ENCODE data around the gene GPR84. TPM values are rescaled to one million over a fixed set of nuclear protein-coding genes. Genes with fewer than 3 reads are reported as not detected.

Gene GPR84
- total RNA-seq, 5 donors from 2014 or later (not counting 1 experiment from before 2014, with no cell fraction given) = not detected

GRCh38 chr12:54351341-54351740 is 12.9 kb downstream of the GPR84 start:
- H3K27me3 ChIP-seq (replicated peaks in 1 of 2; ENCODE audit: control insufficient read depth in 2 of 2, extremely low read depth in 1 of 2, insufficient read depth in 2 of 2, low read length in 1 of 2) = no peaks in the 10 kb centered on the region
- Mint-ChIP-seq H3K27me3 (no peaks in the 10 kb centered on the region), H3K4me3 (peak overlapping the region in 1 of 3 donors; percentile 84), H3K27ac (peak overlapping the region in 1 of 2 donors; percentile 80), H3K4me1 (peaks cover 16 to 18% (median 17%) of the 10 kb centered on the region in 3 donors), H3K9me3 (no peaks in the 10 kb centered on the region), H3K36me3 (peaks cover 41% of the 10 kb centered on the region)
- peak overlapping the region; percentile 17 for H3K27ac ChIP-seq (ENCODE audit: low read length)
- H3K9me3 ChIP-seq = no peaks in the 10 kb centered on the region
- H3K36me3 ChIP-seq (ENCODE audit: control insufficient read depth in 2 of 2, extremely low read depth in 1 of 2, insufficient read depth in 1 of 2, low read length in 1 of 2) = peaks cover 0 to 49% of the 10 kb centered on the region in 2 donors
- ChIA-PET CTCF (interaction anchor here in 1 of 2 donors (0.6 to 1.5 kb wide), 2 partner anchors 14 to 26 kb away, joined by 3 to 7 read pairs; partner anchors contain the start of gene COPZ1), POLR2A (no interaction called here)
- peaks cover 0 to 9% of the 10 kb centered on the region in 2 experiments for H3K4me1 ChIP-seq (ENCODE audit: control insufficient read depth in 1 of 2, extremely low read depth in 1 of 2, insufficient read depth in 2 of 2, low read length in 2 of 2)
- H3K4me3 ChIP-seq (ENCODE audit: control insufficient read depth in 1 of 2, extremely low read depth in 1 of 2, low read length in 1 of 2) = no peak overlapping the region
- WGBS (ENCODE audit: insufficient coverage) = 93% methylated on average over 3 of the region's 4 CpGs
- DNase-seq (no peak), ATAC-seq (replicated peaks in 1 of 4) (no peak)

GRCh38 chr12:54350743-54351142 is 13.5 kb downstream of the GPR84 start:
- peaks cover 16 to 18% (median 17%) of the 10 kb centered on the region in 3 donors for H3K4me1 Mint-ChIP-seq
- ATAC-seq (replicated peaks in 1 of 4) (no peak), DNase-seq (no peak)
- H3K9me3 ChIP-seq = no peaks in the 10 kb centered on the region
- H3K27me3 ChIP-seq (replicated peaks in 1 of 2; ENCODE audit: control insufficient read depth in 2 of 2, extremely low read depth in 1 of 2, insufficient read depth in 2 of 2, low read length in 1 of 2) = no peaks in the 10 kb centered on the region
- H3K27me3 Mint-ChIP-seq = no peaks in the 10 kb centered on the region
- H3K4me3 ChIP-seq (ENCODE audit: control insufficient read depth in 1 of 2, extremely low read depth in 1 of 2, low read length in 1 of 2) = no peak overlapping the region
- H3K36me3 Mint-ChIP-seq = peaks cover 41% of the 10 kb centered on the region
- POLR2A ChIA-PET = no interaction called here
- peaks cover 0 to 9% of the 10 kb centered on the region in 2 experiments for H3K4me1 ChIP-seq (ENCODE audit: control insufficient read depth in 1 of 2, extremely low read depth in 1 of 2, insufficient read depth in 2 of 2, low read length in 2 of 2)
- no peak overlapping the region for H3K4me3 Mint-ChIP-seq
- CTCF ChIA-PET = interaction anchor here in 1 of 2 donors (0.9 to 1.5 kb wide), 3 partner anchors 10 to 26 kb away, joined by 3 to 7 read pairs (median 4); partner anchors contain the start of gene COPZ1
- H3K36me3 ChIP-seq (ENCODE audit: control insufficient read depth in 2 of 2, extremely low read depth in 1 of 2, insufficient read depth in 1 of 2, low read length in 1 of 2) = peaks cover 0 to 52% of the 10 kb centered on the region in 2 donors
- H3K27ac Mint-ChIP-seq = no peak overlapping the region
- no peaks in the 10 kb centered on the region for H3K9me3 Mint-ChIP-seq
- no peak overlapping the region for H3K27ac ChIP-seq (ENCODE audit: low read length)
- no CpG with 5 or more reads among the region's 3 CpGs for WGBS (ENCODE audit: insufficient coverage)

GRCh38 chr12:54349679-54350078 is 14.6 kb downstream of the GPR84 start:
- Histone ChIP-seq H3K9me3 (no peaks in the 10 kb centered on the region), H3K4me3 (ENCODE audit: control insufficient read depth in 1 of 2, extremely low read depth in 1 of 2, low read length in 1 of 2) (no peak overlapping the region), H3K36me3 (ENCODE audit: control insufficient read depth in 2 of 2, extremely low read depth in 1 of 2, insufficient read depth in 1 of 2, low read length in 1 of 2) (peaks cover 4 to 61% of the 10 kb centered on the region in 2 donors), H3K27ac (ENCODE audit: low read length) (no peak overlapping the region), H3K27me3 (replicated peaks in 1 of 2; ENCODE audit: control insufficient read depth in 2 of 2, extremely low read depth in 1 of 2, insufficient read depth in 2 of 2, low read length in 1 of 2) (no peaks in the 10 kb centered on the region), H3K4me1 (ENCODE audit: control insufficient read depth in 1 of 2, extremely low read depth in 1 of 2, insufficient read depth in 2 of 2, low read length in 2 of 2) (peaks cover 0 to 9% of the 10 kb centered on the region in 2 experiments)
- ATAC-seq (replicated peaks in 1 of 4) = no peak
- Mint-ChIP-seq H3K9me3 (no peaks in the 10 kb centered on the region), H3K27ac (no peak overlapping the region), H3K36me3 (peaks cover 48% of the 10 kb centered on the region), H3K27me3 (no peaks in the 10 kb centered on the region), H3K4me1 (peaks cover 16 to 18% (median 17%) of the 10 kb centered on the region in 3 donors), H3K4me3 (no peak overlapping the region)
- ChIA-PET POLR2A (no interaction called here), CTCF (interaction anchor here in 1 of 2 donors (0.7 to 1.1 kb wide), 2 partner anchors 17 to 43 kb away, joined by 4 to 5 read pairs; no protein-coding TSS in a partner anchor)
- no peak for DNase-seq

- H3K4me1 Mint-ChIP-seq = peaks cover 16 to 18% (median 17%) of the 10 kb centered on the region in 3 donors
- ATAC-seq (replicated peaks in 1 of 4) = no peak
- Histone ChIP-seq H3K4me3 (ENCODE audit: control insufficient read depth in 1 of 2, extremely low read depth in 1 of 2, low read length in 1 of 2) (no peak overlapping the region), H3K9me3 (no peaks in the 10 kb centered on the region), H3K27ac (ENCODE audit: low read length) (no peak overlapping the region), H3K27me3 (replicated peaks in 1 of 2; ENCODE audit: control insufficient read depth in 2 of 2, extremely low read depth in 1 of 2, insufficient read depth in 2 of 2, low read length in 1 of 2) (no peaks in the 10 kb centered on the region), H3K4me1 (ENCODE audit: control insufficient read depth in 1 of 2, extremely low read depth in 1 of 2, insufficient read depth in 2 of 2, low read length in 2 of 2) (peaks cover 0 to 9% of the 10 kb centered on the region in 2 experiments), H3K36me3 (ENCODE audit: control insufficient read depth in 2 of 2, extremely low read depth in 1 of 2, insufficient read depth in 1 of 2, low read length in 1 of 2) (peaks cover 5 to 63% of the 10 kb centered on the region in 2 donors)
- no peak overlapping the region for H3K27ac Mint-ChIP-seq
- DNase-seq = no peak
- no peaks in the 10 kb centered on the region for H3K9me3 Mint-ChIP-seq
- ChIA-PET CTCF (interaction anchor here in 1 of 2 donors (0.7 to 1.1 kb wide), 2 partner anchors 16 to 42 kb away, joined by 4 to 5 read pairs; no protein-coding TSS in a partner anchor), POLR2A (no interaction called here)
- H3K4me3 Mint-ChIP-seq = no peak overlapping the region
- 100% methylated on average over 2 of the region's 4 CpGs for WGBS (ENCODE audit: insufficient coverage)
- H3K27me3 Mint-ChIP-seq = no peaks in the 10 kb centered on the region
- H3K36me3 Mint-ChIP-seq = peaks cover 48% of the 10 kb centered on the region
Measured at GRCh38 chr12:54349036-54349435, 15.2 kb downstream of the GPR84 start.

- Mint-ChIP-seq H3K27ac (peak overlapping the region in 1 of 2 donors; percentile 11), H3K4me3 (no peak overlapping the region), H3K9me3 (no peaks in the 10 kb centered on the region), H3K36me3 (peaks cover 37% of the 10 kb centered on the region), H3K4me1 (peaks cover 8 to 16% (median 14%) of the 10 kb centered on the region in 3 donors), H3K27me3 (no peaks in the 10 kb centered on the region)
- H3K36me3 ChIP-seq (ENCODE audit: control insufficient read depth in 2 of 2, extremely low read depth in 1 of 2, insufficient read depth in 1 of 2, low read length in 1 of 2) = peaks cover 14 to 60% of the 10 kb centered on the region in 2 donors
- DNase-seq = no peak
- no peaks in the 10 kb centered on the region for H3K9me3 ChIP-seq
- H3K27me3 ChIP-seq (replicated peaks in 1 of 2; ENCODE audit: control insufficient read depth in 2 of 2, extremely low read depth in 1 of 2, insufficient read depth in 2 of 2, low read length in 1 of 2) = no peaks in the 10 kb centered on the region
- H3K4me3 ChIP-seq (ENCODE audit: control insufficient read depth in 1 of 2, extremely low read depth in 1 of 2, low read length in 1 of 2) = no peak overlapping the region
- CTCF ChIA-PET = interaction anchor here (0.5 to 0.9 kb wide), 4 partner anchors 35 to 284 kb away, joined by 3 to 8 read pairs (median 4); no protein-coding TSS in a partner anchor
- POLR2A ChIA-PET = no interaction called here
- no peak for ATAC-seq (replicated peaks in 1 of 4)
- H3K4me1 ChIP-seq (ENCODE audit: control insufficient read depth in 1 of 2, extremely low read depth in 1 of 2, insufficient read depth in 2 of 2, low read length in 2 of 2) = no peaks in the 10 kb centered on the region
- H3K27ac ChIP-seq (ENCODE audit: low read length) = no peak overlapping the region
- WGBS (ENCODE audit: insufficient coverage) = 96% methylated on average over 4 of the region's 9 CpGs
Measured at GRCh38 chr12:54341378-54342300, 22.6 kb downstream of the GPR84 start.

- H3K27ac Mint-ChIP-seq = no peak overlapping the region
- no peaks in the 10 kb centered on the region for H3K27me3 Mint-ChIP-seq
- H3K4me3 Mint-ChIP-seq = no peak overlapping the region
- H3K36me3 Mint-ChIP-seq = peaks cover 37% of the 10 kb centered on the region
- H3K4me1 ChIP-seq (ENCODE audit: control insufficient read depth in 1 of 2, extremely low read depth in 1 of 2, insufficient read depth in 2 of 2, low read length in 2 of 2) = no peaks in the 10 kb centered on the region
- no peaks in the 10 kb centered on the region for H3K9me3 ChIP-seq
- peaks cover 14 to 56% of the 10 kb centered on the region in 2 donors for H3K36me3 ChIP-seq (ENCODE audit: control insufficient read depth in 2 of 2, extremely low read depth in 1 of 2, insufficient read depth in 1 of 2, low read length in 1 of 2)
- ChIA-PET POLR2A (no interaction called here), CTCF (interaction anchor here in 1 of 2 donors (0.6 kb wide), 1 partner anchor 109 kb away, joined by 8 read pairs; no protein-coding TSS in a partner anchor)
- H3K4me3 ChIP-seq (ENCODE audit: control insufficient read depth in 1 of 2, extremely low read depth in 1 of 2, low read length in 1 of 2) = no peak overlapping the region
- ATAC-seq (replicated peaks in 1 of 4) = no peak
- peaks cover 10 to 24% (median 16%) of the 10 kb centered on the region in 3 donors for H3K4me1 Mint-ChIP-seq
- H3K27me3 ChIP-seq (replicated peaks in 1 of 2; ENCODE audit: control insufficient read depth in 2 of 2, extremely low read depth in 1 of 2, insufficient read depth in 2 of 2, low read length in 1 of 2) = no peaks in the 10 kb centered on the region
- H3K27ac ChIP-seq (ENCODE audit: low read length) = no peak overlapping the region
- DNase-seq = no peak
- no peaks in the 10 kb centered on the region for H3K9me3 Mint-ChIP-seq
- 98% methylated on average over 4 of the region's 7 CpGs for WGBS (ENCODE audit: insufficient coverage)
Measured at GRCh38 chr12:54340846-54341245, 23.4 kb downstream of the GPR84 start.
